H9 (cell line): Measurements from ENCODE around the gene RNASE2. TPM values are rescaled to one million over a fixed set of nuclear protein-coding genes. Genes with fewer than 3 reads are reported as not detected.

Experiments used
- DNase-seq: peaks from one replicate; pipeline ENCODE4 v3.0.0-alpha.2; 2017
- H2AFZ ChIP-seq: one replicate; pipeline ENCODE4 v1.6.1; 2013; ENCODE audit warnings: mild to moderate bottlenecking, low read length, control low read depth, moderate library complexity
- H2AK5ac ChIP-seq: 2 replicates; pipeline ENCODE4 v1.6.1; 2013; ENCODE audit warnings: low read length, control low read depth, mixed read lengths; ENCODE audit not compliant: insufficient read length
- H2BK120ac ChIP-seq: one replicate; pipeline ENCODE4 v1.6.1; 2013; ENCODE audit warnings: low read depth, mild to moderate bottlenecking, low read length, control low read depth, inconsistent platforms; ENCODE audit not compliant: poor library complexity, severe bottlenecking
- H2BK12ac ChIP-seq: 2 replicates; pipeline ENCODE4 v1.6.1; 2013; ENCODE audit warnings: low read length, control low read depth, mixed read lengths, low read depth; ENCODE audit not compliant: insufficient read length
- H2BK15ac ChIP-seq: 2 replicates; pipeline ENCODE4 v1.6.1; 2013; ENCODE audit warnings: low read depth, low read length, control low read depth
- H2BK20ac ChIP-seq: one replicate; pipeline ENCODE4 v1.6.1; 2013; ENCODE audit warnings: low read depth, mild to moderate bottlenecking, low read length, control low read depth, inconsistent platforms; ENCODE audit not compliant: poor library complexity, severe bottlenecking
- H2BK5ac ChIP-seq: 2 replicates; pipeline ENCODE4 v1.6.1; 2013; ENCODE audit warnings: low read length, control low read depth, mixed read lengths; ENCODE audit not compliant: insufficient read length
- H3K14ac ChIP-seq: 2 replicates; pipeline ENCODE4 v1.6.1; 2013; ENCODE audit warnings: low read length, control low read depth; ENCODE audit not compliant: insufficient read depth
- H3K18ac ChIP-seq: 2 replicates; pipeline ENCODE4 v1.6.1; 2013; ENCODE audit warnings: low read depth, mild to moderate bottlenecking, mixed read lengths, low read length, control low read depth; ENCODE audit not compliant: insufficient read length
- H3K23ac ChIP-seq: 2 replicates; pipeline ENCODE4 v1.6.1; 2013; ENCODE audit warnings: low read length, control low read depth, mixed read lengths, low read depth; ENCODE audit not compliant: insufficient read length
- H3K23me2 ChIP-seq: 2 replicates; pipeline ENCODE4 v1.6.1; 2013; ENCODE audit warnings: low read depth, mild to moderate bottlenecking, mixed read lengths, low read length, control low read depth; ENCODE audit not compliant: insufficient read length, poor library complexity, severe bottlenecking
- H3K27ac ChIP-seq: 2 replicates; pipeline ENCODE4 v1.5.1; 2013; ENCODE audit warnings: low read length, control low read depth, mixed read lengths, low read depth; ENCODE audit not compliant: insufficient read length
- H3K27me3 ChIP-seq: 2 replicates; pipeline ENCODE4 v1.6.1; 2013; ENCODE audit warnings: low read length, control low read depth, inconsistent platforms; ENCODE audit not compliant: insufficient read depth
- H3K4ac ChIP-seq: 2 replicates; pipeline ENCODE4 v1.6.1; 2013; ENCODE audit warnings: low read depth, mild to moderate bottlenecking, control low read depth, inconsistent platforms, low read length, moderate library complexity
- H3K4me1 ChIP-seq: 2 replicates; pipeline ENCODE4 v1.6.1; 2013; ENCODE audit warnings: low read length, control low read depth, inconsistent platforms; ENCODE audit not compliant: insufficient read depth
- H3K4me2 ChIP-seq: 2 replicates; pipeline ENCODE4 v1.6.1; 2013; ENCODE audit warnings: low read length, control low read depth, mixed read lengths; ENCODE audit not compliant: insufficient read length, insufficient read depth
- H3K56ac ChIP-seq: 2 replicates; pipeline ENCODE4 v1.6.1; 2013; ENCODE audit warnings: low read depth, mild to moderate bottlenecking, mixed read lengths, low read length, control low read depth; ENCODE audit not compliant: insufficient read length
- H3K79me1 ChIP-seq: 2 replicates; pipeline ENCODE4 v1.6.1; 2013; ENCODE audit warnings: low read depth, mild to moderate bottlenecking, moderate library complexity, low read length, control low read depth, inconsistent platforms; ENCODE audit not compliant: insufficient read depth, poor library complexity, severe bottlenecking
- H3K79me2 ChIP-seq: 2 replicates; pipeline ENCODE4 v1.6.1; 2013; ENCODE audit warnings: low read length, control low read depth, inconsistent platforms; ENCODE audit not compliant: insufficient read depth
- H3K9ac ChIP-seq: 2 replicates; pipeline ENCODE4 v1.6.1; 2013; ENCODE audit warnings: low read length, control low read depth, mixed read lengths; ENCODE audit not compliant: insufficient read length; ENCODE audit errors: extremely low read depth
- H3K9me3 ChIP-seq: one replicate; pipeline ENCODE4 v1.6.1; 2013; ENCODE audit warnings: low read depth, low read length, inconsistent platforms; ENCODE audit not compliant: control insufficient read depth
- H3T11ph ChIP-seq: one replicate; pipeline ENCODE4 v1.6.1; 2013; ENCODE audit warnings: mild to moderate bottlenecking, low read length, control low read depth, inconsistent platforms
- H4K20me1 ChIP-seq: one replicate; pipeline ENCODE4 v1.6.1; 2013; ENCODE audit not compliant: control insufficient read depth, insufficient read length, insufficient read depth
- H4K5ac ChIP-seq: 2 replicates; pipeline ENCODE4 v1.6.1; 2013; ENCODE audit warnings: low read depth, mild to moderate bottlenecking, mixed read lengths, low read length, control low read depth; ENCODE audit not compliant: insufficient read length
- H4K8ac ChIP-seq: replicated peaks from 2 replicates; pipeline ENCODE4 v1.6.1; 2013; ENCODE audit warnings: low read length, control low read depth, mixed read lengths, low read depth; ENCODE audit not compliant: insufficient read length
- H4K91ac ChIP-seq: 2 replicates; pipeline ENCODE4 v1.6.1; 2013; ENCODE audit warnings: low read depth, mild to moderate bottlenecking, moderate library complexity, mixed read lengths, low read length, control low read depth; ENCODE audit not compliant: insufficient read length
- H3K27ac Mint-ChIP-seq, 3 experiments: 2 replicates in 2 of 3; 3 replicates in 1 of 3; pipeline ENCODE4 v1.8.0; 2020 to 2021; ENCODE audit warnings: mixed read lengths in 3 of 3, mild to moderate bottlenecking in 1 of 3, moderate library complexity in 1 of 3
- H3K27me3 Mint-ChIP-seq: 2 replicates; pipeline ENCODE4 v1.8.0; 2021; ENCODE audit warnings: low read depth, mild to moderate bottlenecking, moderate library complexity, mixed read lengths
- H3K36me3 Mint-ChIP-seq, 3 experiments: 2 replicates in 2 of 3; 3 replicates in 1 of 3; pipeline ENCODE4 v1.8.0; 2020 to 2021; ENCODE audit warnings: low read depth in 3 of 3, mixed read lengths in 3 of 3; ENCODE audit not compliant: insufficient read depth in 1 of 3
- H3K4me1 Mint-ChIP-seq, 2 experiments: 2 replicates each; pipeline ENCODE4 v1.8.0; 2020; ENCODE audit warnings: mixed read lengths in 2 of 2
- H3K4me3 Mint-ChIP-seq, 2 experiments: 2 replicates in 1 of 2; 3 replicates in 1 of 2; pipeline ENCODE4 v1.8.0; 2020 to 2021; ENCODE audit warnings: mild to moderate bottlenecking in 2 of 2, mixed read lengths in 2 of 2, moderate library complexity in 1 of 2
- H3K9me3 Mint-ChIP-seq, 2 experiments: 2 replicates in 1 of 2; 3 replicates in 1 of 2; pipeline ENCODE4 v1.8.0; 2020; ENCODE audit warnings: mild to moderate bottlenecking in 2 of 2, mixed read lengths in 2 of 2, moderate library complexity in 1 of 2
- CTCF ChIP-seq: fragments of 200-600 bp; sonication (generic); conservative IDR thresholded peaks from 3 replicates; pipeline ENCODE4 v1.8.0; 2021; ENCODE audit warnings: antibody characterized with exemption, mild to moderate bottlenecking
- WGBS: extraction: QIAGEN DNeasy Blood & Tissue Kit; methylation state at CpG from one replicate; pipeline ENCODE4 v1.1.7; 2013; ENCODE audit warnings: missing lambda C conversion rate, low lambda C conversion rate, mixed read lengths; ENCODE audit not compliant: insufficient read length; ENCODE audit errors: extremely low coverage; 5-methylcytosine and 5-hydroxymethylcytosine counted together
- total RNA-seq: library from RNA; stranded (reverse); gene quantifications from 2 replicates; pipeline ENCODE4 v1.2.1, GENCODE V29; 2021

Gene RNASE2
- total RNA-seq, 1 experiment from 2014 or later, result not detected

GRCh38 chr14:20999591-20999990 is 44.3 kb downstream of the RNASE2 start:
- H3K4me3 Mint-ChIP-seq, result no peak overlapping the region
- H3K4me1 Mint-ChIP-seq, result peaks cover 17 to 19% of the 10 kb centered on the region in 2 experiments

More at GRCh38 chr14:20999591-20999990, 44.3 kb downstream of the RNASE2 start:
- Histone ChIP-seq H3K4me1 (no peaks in the 10 kb centered on the region), H3K23me2 (no peaks in the 10 kb centered on the region), H2BK5ac (no peak overlapping the region), H3K4ac (no peak overlapping the region), H3K27ac (no peak overlapping the region), H3T11ph (no peak overlapping the region), H3K79me1 (no peaks in the 10 kb centered on the region), H3K79me2 (no peaks in the 10 kb centered on the region), H3K18ac (no peak overlapping the region), H3K4me2 (no peak overlapping the region), H2AFZ (no peak overlapping the region), H3K14ac (no peak overlapping the region), H4K8ac (no peak overlapping the region), H2BK20ac (no peak overlapping the region), H4K20me1 (no peaks in the 10 kb centered on the region), H3K9me3 (no peaks in the 10 kb centered on the region), H4K91ac (no peak overlapping the region), H2BK12ac (no peak overlapping the region), H3K23ac (no peak overlapping the region), H4K5ac (no peak overlapping the region), H3K27me3 (no peaks in the 10 kb centered on the region), H3K56ac (no peak overlapping the region), H2AK5ac (no peak overlapping the region), H2BK15ac (no peak overlapping the region), H3K9ac (no peak overlapping the region), H2BK120ac (no peak overlapping the region)
- H3K27ac Mint-ChIP-seq, result no peak overlapping the region
- no peak for DNase-seq
- H3K36me3 Mint-ChIP-seq, result peaks cover 14 to 24% (median 22%) of the 10 kb centered on the region in 3 experiments; a peak in 5 of 7 replicates
- no peaks in the 10 kb centered on the region; the same call in 1 of the 2 replicates for H3K27me3 Mint-ChIP-seq
- no peaks in the 10 kb centered on the region for H3K9me3 Mint-ChIP-seq
- TF ChIP-seq CTCF, result no peak
- no CpG with 5 or more reads among the region's 4 CpGs for WGBS
